RWPE1 (cell line): ENCODE results near the gene MLX.

ENCODE experiments used
- CTCF ChIA-PET: fragments of 350-600 bp; sonication (Branson Sonifier 250); formaldehyde crosslinking; extraction: SDS; loops from one replicate; lab custom pipeline; 2021; lab: Yijun Ruan, JAX
- POLR2A ChIA-PET: fragments of 400-600 bp; formaldehyde crosslinking; extraction: SDS; loops from one replicate; lab custom pipeline; 2020; ENCODE audit warnings: antibody characterized with exemption; ENCODE audit not compliant: low non-redundant PET; lab: Yijun Ruan, JAX
- DNase-seq: peaks from one replicate; pipeline ENCODE4 v3.0.0; 2012; ENCODE audit warnings: low spot score
- H3K27ac ChIP-seq: fragments of 450-650 bp; 2 replicates; pipeline ENCODE4 v1.5.1; 2017
- TF ChIP-seq, protein P1 (sequence below): fragments of 450-650 bp; conservative IDR thresholded peaks from 2 replicates; pipeline ENCODE4 v1.5.1; 2017; ENCODE audit warnings: low read depth, mild to moderate bottlenecking

Gene MLX

DNA sequence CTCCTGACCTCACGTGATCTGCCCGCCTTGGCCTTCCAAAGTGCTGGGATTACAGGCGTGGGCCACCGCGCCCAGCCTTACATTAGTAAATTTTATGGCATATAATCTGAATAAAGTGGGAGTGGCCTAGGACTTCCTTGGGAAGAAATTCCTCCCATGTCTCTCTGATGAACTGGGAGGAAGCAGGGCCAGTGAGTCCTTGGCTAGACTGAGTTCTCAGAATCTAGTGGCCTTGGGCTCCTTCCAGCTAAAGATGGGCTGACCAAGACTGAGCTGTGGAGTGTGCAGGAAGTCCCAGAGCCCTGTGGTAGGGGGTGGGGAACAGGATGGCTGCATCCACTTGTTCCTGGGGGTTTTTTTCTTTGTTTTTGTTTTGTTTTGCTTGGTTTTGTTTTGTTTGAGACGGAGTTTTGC lies 40.9 kb upstream of the MLX start:
- TF ChIP-seq, protein P1, sequence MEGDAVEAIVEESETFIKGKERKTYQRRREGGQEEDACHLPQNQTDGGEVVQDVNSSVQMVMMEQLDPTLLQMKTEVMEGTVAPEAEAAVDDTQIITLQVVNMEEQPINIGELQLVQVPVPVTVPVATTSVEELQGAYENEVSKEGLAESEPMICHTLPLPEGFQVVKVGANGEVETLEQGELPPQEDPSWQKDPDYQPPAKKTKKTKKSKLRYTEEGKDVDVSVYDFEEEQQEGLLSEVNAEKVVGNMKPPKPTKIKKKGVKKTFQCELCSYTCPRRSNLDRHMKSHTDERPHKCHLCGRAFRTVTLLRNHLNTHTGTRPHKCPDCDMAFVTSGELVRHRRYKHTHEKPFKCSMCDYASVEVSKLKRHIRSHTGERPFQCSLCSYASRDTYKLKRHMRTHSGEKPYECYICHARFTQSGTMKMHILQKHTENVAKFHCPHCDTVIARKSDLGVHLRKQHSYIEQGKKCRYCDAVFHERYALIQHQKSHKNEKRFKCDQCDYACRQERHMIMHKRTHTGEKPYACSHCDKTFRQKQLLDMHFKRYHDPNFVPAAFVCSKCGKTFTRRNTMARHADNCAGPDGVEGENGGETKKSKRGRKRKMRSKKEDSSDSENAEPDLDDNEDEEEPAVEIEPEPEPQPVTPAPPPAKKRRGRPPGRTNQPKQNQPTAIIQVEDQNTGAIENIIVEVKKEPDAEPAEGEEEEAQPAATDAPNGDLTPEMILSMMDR, result no peak
- POLR2A ChIA-PET, result no interaction called here
- CTCF ChIA-PET, result no interaction called here
- no peak for DNase-seq
- H3K27ac ChIP-seq, result peak overlapping the region; percentile 93

DNA sequence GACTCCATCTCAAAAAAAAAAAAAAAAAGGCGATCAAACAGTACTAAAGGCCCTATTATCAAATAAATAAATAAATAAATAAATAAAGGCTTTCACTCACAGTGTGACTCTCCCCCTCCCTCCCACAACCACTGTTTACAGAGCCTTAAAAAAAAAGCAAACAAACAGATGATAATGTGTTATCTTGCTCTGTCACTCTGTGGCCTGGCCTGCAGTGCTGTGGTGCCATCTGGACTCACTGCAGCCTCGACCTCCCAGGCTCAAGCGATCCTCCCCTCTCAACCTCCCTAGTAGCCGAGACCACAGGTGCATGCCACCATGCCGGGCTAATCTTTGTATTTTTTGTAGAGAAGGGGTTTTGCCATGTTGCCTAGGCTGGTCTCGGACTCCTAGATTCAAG lies 39.0 kb upstream of the MLX start:
- DNase-seq, result no peak
- TF ChIP-seq, protein P1, result no peak
- H3K27ac ChIP-seq, result peak overlapping the region; percentile 93
- CTCF ChIA-PET, result interaction anchor here (0.5 to 1.4 kb wide), 13 partner anchors 10 to 685 kb away, joined by 3 to 14 read pairs (median 3); partner anchors contain the start of gene CAVIN1
- POLR2A ChIA-PET, result no interaction called here

DNA sequence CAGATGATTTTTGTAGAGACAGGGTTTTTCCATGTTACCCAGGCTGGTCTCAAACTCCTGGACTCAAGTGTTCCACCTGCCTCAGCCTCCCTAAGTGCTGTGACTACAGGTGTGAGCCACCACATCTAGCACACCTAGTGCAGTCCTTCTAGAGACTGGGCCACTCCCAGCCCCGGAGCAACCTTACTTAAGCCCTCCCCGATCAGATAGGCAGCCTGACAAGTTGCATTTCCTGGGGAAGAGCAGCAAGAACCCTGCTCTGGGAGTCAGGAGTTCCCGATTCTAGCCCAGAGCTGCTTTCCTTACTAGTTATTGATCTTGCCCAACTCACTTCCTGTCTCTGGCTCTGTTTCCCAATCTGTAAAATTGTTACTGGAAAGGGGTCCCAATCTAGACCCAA lies 37.8 kb upstream of the MLX start:
- DNase-seq, result no peak
- TF ChIP-seq, protein P1, result no peak
- ChIA-PET CTCF (interaction anchor here (1.0 kb wide), 1 partner anchor 79 kb away, joined by 3 read pairs; no protein-coding TSS in a partner anchor), POLR2A (interaction anchor here (0.7 to 1.2 kb wide), 2 partner anchors 8 to 877 kb away, joined by 3 to 6 read pairs; no protein-coding TSS in a partner anchor)
- peak overlapping the region; percentile 93 for H3K27ac ChIP-seq

DNA sequence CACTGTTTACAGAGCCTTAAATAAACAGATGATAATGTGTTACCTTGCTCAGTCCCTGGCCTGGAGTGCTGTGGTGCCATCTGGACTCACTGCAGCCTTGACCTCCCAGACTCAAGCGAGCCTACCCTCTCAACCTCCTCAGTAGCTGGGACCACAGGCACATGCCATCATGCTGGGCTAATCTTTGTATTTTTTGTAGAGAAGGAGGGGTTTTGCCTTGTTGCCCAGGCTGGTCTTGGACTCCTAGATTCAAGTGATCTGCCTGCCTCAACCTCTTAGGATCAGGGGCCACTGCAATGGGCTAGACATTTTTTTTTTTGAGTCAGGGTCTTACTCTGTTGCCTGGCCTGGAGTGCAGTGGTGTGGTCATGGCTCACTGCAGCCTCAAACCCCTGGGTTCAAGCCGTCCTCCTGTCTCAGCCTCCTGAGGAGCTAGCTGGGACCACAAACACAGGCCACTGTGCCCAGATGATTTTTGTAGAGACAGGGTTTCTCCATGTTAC lies 35.9 kb upstream of the MLX start:
- DNase-seq, result no peak
- peak overlapping the region; percentile 93 for H3K27ac ChIP-seq
- ChIA-PET CTCF (interaction anchor here (0.5 to 0.6 kb wide), 3 partner anchors 45 to 194 kb away, joined by 3 to 5 read pairs (median 3); no protein-coding TSS in a partner anchor), POLR2A (interaction anchor here (0.6 kb wide), 1 partner anchor 431 kb away, joined by 6 read pairs; no protein-coding TSS in a partner anchor)
- TF ChIP-seq, protein P1, result no peak

DNA sequence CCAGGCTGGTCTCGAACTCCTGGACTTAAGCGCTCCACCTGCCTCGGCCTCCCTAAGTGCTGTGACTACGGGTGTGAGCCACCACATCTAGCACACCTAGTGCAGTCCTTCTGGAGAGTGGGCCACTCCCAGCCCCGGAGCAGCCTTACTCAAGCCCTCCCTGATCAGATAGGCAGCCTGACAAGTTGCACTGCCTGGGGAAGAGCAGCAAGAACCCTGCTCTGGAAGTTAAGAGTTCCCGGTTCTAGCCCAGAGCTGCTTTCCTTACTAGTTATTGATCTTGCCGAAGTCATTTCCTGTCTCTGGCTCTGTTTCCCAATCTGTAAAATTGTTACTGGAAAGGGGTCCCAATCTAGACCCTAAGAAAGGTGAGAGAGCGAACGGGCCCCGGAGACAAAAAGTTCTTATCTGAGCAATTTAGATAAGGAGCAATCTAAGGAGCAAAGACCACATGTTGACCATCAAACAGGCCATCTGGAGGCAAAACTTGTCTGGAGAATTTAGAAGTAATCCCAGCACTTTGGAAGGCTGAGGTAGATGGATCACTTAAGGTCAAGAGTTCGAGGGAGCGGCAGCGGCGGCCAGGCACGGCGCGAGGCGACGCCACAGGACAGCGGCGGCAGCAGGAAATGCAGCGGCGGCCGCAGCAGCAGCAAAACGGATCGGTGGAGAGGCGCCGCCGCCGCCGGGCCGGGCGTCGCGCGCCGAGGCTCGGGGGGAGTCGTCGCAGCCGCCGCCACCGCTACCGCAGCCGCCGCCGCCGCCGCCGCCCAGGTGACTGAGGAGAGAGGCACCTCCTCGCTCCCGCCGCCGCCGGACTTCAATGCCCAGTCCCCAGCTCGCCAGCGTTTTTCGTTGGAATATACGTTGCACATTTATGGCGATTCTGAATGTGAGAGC lies 35.2 kb upstream of the MLX start:
- ChIA-PET POLR2A (no interaction called here), CTCF (interaction anchor here (0.6 kb wide), 1 partner anchor 45 kb away, joined by 3 read pairs; no protein-coding TSS in a partner anchor)

More for the DNA sequence above, 35.2 kb upstream of the MLX start:
- DNase-seq, result no peak
- TF ChIP-seq, protein P1, result peak; percentile 70
- peak overlapping the region; percentile 93 for H3K27ac ChIP-seq
